ENCODE measurements around the gene CACNG1. TPM values are rescaled to one million over a fixed set of nuclear protein-coding genes. Genes with fewer than 3 reads are reported as not detected.

Gene CACNG1, protein sequence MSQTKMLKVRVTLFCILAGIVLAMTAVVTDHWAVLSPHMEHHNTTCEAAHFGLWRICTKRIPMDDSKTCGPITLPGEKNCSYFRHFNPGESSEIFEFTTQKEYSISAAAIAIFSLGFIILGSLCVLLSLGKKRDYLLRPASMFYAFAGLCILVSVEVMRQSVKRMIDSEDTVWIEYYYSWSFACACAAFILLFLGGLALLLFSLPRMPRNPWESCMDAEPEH
- 0.12 TPM in 1 of 2 replicates, not detected in the other for total RNA-seq (2014; rRNA removed; shearing (Covaris generic))

DNA sequence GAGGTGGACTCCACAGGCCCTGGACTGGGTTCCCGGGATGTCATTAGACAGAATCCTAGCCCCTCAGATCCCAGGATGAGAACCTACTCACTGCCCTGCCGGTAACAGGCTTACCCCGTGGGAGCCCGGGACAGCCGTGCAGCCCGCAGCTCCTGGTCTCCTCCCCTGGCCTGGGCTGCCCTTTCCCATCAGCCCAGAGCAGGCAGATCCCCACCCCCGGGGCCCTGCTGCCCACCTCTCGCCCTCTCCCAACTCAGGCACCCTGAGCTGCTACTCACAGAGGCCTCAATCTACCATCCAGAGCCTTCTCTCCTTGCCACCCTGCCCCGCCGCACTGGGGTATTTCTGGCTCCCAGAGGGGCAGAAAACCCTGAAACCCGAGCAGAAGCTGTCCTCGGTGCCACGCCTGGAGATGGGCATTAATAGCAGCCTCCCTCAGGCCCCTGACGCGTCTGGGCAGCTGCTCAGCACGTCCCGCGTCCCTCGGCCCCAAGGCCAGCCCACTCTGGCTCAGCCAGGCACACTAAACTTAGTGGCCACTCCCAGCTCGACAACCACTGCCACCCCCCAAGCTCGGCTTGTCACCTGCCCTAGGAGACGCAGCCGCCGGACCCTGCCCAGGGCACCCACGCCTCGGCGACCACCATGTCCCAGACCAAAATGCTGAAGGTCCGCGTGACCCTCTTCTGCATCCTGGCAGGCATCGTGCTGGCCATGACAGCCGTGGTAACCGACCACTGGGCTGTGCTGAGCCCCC, at the start of gene CACNG1:
CACNG1 (plus strand) TSS at position 539 of the 757 bp plus-strand sequence; CDS start at position 646, 107 bp downstream.
- H3K4me3 ChIP-seq, result peak within 1 kb of the TSS; percentile 40

DNA sequence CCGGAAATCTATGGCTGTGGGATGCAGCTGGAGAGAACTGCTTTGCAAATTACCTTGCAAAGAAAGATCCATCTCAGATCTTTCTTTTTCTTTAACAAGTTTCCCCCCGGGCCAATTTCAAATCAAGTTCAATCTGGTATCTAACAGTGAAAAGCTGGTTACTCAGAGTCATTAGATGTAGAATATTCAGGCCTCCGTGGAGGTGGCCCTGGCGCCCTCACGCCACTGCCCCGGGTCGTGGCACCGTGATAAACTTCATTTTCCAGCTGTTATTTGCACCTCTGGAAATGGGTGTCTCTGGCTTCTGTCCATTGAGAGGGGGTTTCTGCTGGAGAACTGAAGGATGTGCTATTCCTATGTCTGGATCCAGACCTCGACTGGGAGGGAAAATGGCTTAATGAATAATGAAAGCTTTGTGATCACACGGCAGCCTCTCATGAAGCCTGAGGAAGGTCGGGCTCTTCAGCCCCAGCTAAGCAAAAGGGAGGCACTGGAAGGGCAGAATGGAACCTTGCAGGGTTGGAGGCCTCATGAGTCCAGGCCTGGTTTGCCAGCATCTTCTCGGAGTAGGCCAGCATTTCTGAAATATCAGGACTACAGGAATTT, 49.3 kb upstream of the CACNG1 start:
- no peak for DNase-seq
- Histone ChIP-seq H3K36me3 (no peaks in the 10 kb centered on the region), H3K4me1 (no peaks in the 10 kb centered on the region), H3K4me3 (no peak overlapping the region), H3K27ac (no peak overlapping the region), H3K9me3 (replicated peaks) (no peaks in the 10 kb centered on the region), H3K27me3 (no peaks in the 10 kb centered on the region; the same call in 1 of the 2 replicates)

More for the DNA sequence above, at the start of gene CACNG1:
- H3K27me3 ChIP-seq, result no peaks in the 10 kb centered on the region
- no peak within 1 kb of the TSS for H3K27ac ChIP-seq
- peaks cover 15% of the 10 kb centered on the region for H3K9me3 ChIP-seq (replicated peaks)
- H3K36me3 ChIP-seq, result no peaks in the 10 kb centered on the region
- peaks cover 13% of the 10 kb centered on the region for H3K4me1 ChIP-seq
- peak; percentile 58 to 65 for DNase-seq

DNA sequence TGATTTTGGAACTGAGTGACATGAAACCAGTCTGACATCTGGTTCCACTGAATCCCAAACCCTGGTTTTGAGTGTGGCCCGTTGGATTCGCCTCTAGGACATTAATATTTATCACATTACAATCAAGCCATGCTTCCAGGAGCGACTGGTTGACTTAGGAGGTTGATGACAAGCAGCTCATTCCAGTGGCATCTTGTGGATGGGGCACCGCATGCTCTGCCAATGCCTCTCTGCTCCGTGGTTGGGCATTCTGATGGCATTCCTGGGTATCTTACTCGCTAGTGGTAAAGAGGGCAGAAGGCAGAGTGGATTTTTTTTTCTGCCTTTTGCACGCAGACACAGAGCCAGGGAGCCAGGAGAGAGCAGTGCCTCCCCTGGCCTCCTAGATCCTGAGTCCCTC, 48.4 kb upstream of the CACNG1 start:
- Histone ChIP-seq H3K9me3 (replicated peaks) (no peaks in the 10 kb centered on the region), H3K27ac (no peak overlapping the region), H3K27me3 (no peaks in the 10 kb centered on the region; the same call in 1 of the 2 replicates), H3K36me3 (no peaks in the 10 kb centered on the region), H3K4me1 (no peaks in the 10 kb centered on the region), H3K4me3 (no peak overlapping the region)
- no peak for DNase-seq

DNA sequence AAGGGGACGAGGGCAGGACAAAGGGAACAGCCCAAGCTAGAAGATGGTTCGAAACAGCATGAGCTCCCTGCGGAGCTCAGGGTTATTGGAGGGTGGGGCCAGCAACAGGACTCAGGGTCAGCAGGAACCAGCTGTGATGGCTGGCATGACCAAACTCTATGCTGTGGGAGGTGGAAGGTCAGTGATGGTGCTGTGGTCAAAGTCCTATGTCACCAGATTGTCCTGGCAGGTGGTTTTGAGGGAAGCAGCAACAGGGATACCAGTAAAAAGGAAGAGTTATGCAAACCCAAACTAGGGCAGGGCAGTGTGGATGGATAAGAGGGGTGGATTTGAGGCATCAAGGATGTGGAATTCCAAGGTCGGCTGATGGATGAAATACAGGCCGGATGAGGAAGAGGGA, 47.4 kb upstream of the CACNG1 start:
- Histone ChIP-seq H3K4me3 (no peak overlapping the region), H3K4me1 (no peaks in the 10 kb centered on the region), H3K9me3 (replicated peaks) (no peaks in the 10 kb centered on the region), H3K27ac (no peak overlapping the region), H3K27me3 (no peaks in the 10 kb centered on the region; the same call in 1 of the 2 replicates), H3K36me3 (no peaks in the 10 kb centered on the region)
- no peak for DNase-seq

DNA sequence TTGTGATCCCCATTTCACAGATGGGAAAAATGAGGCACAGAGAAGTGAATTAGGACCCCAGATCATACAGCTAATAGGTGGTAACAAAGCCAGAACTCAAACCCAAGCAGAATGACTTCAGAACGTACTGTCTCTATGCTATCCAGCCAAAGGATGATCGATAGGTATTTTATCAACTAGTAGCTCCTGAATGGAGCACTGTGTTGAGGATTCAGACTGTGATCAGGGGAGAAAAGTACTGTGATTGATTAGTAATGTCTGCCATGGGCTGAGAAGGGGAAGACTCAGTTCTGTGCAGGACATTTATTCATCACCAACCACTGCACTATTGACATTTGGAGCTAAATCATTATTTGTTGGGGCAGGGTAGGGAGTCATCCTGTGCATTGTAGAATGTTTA, 41.1 kb upstream of the CACNG1 start:
- Histone ChIP-seq H3K36me3 (no peaks in the 10 kb centered on the region), H3K4me1 (no peaks in the 10 kb centered on the region), H3K4me3 (no peak overlapping the region), H3K27ac (no peak overlapping the region), H3K9me3 (replicated peaks) (no peaks in the 10 kb centered on the region), H3K27me3 (no peaks in the 10 kb centered on the region)
- no peak for DNase-seq

DNA sequence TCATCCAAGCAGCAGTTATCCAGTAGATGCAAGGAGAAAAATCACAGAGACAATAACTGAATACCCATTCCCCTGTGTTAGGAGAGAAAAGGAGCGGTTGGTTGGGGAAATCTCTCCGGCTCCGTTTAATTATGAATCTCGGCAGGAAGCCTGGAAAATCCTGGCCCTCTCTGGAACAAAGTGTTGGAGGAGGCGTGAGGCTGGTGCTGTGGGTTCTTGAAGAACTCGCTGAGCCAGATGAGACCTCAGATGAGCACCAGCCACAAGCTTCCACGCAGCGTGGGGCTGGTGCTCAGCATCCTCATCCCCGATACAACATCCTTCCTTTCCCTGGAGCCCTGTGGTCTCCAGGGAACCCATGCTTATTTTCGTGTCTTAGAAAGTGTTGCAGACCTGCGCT, 40.2 kb upstream of the CACNG1 start:
- no peaks in the 10 kb centered on the region for H3K27me3 ChIP-seq
- H3K4me1 ChIP-seq, result no peaks in the 10 kb centered on the region
- H3K27ac ChIP-seq, result no peak overlapping the region
- H3K9me3 ChIP-seq (replicated peaks), result no peaks in the 10 kb centered on the region
- H3K36me3 ChIP-seq, result no peaks in the 10 kb centered on the region
- H3K4me3 ChIP-seq, result no peak overlapping the region
- DNase-seq, result no peak

DNA sequence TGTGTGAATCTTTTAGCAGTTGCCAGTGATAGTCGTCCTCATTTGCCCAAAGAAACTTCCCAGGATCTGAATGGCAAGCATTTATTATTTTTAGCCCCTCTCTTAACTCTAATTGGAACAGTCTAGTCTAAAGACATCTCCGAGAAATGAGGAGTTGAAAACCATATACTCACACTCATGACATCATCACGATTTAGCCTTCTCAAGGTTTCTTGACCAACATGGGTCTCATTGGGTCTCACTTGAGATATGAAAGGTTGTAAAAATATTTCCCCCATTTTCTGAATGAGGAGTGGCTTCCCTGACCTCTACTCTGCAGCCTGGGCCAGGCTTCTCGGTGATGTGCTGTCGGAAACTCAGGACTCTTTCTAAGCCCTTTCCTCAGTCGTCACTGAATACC, 37.1 kb upstream of the CACNG1 start:
- Histone ChIP-seq H3K27ac (no peak overlapping the region), H3K4me3 (no peak overlapping the region), H3K4me1 (no peaks in the 10 kb centered on the region), H3K9me3 (replicated peaks) (no peaks in the 10 kb centered on the region), H3K27me3 (no peaks in the 10 kb centered on the region), H3K36me3 (no peaks in the 10 kb centered on the region)
- no peak for DNase-seq

DNA sequence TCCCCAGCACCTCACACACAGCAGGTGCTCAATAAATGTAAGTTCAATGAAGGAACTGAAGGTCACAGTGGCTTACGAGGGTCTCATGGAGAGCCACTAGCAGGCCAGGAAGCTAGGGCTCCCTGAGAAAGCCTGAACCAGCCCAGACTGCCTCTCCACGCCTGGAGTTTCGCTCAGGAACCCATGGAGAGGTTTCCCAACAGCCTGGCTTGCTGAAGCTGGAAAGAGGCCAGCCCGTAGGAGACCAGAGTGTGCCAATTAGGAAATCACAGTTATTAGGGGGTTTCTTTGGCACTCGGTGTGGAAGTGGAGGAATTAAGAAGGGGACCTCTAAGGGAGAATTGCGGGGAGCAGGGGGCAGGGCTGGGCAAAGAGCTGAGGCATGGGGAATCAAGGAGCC, 36.3 kb upstream of the CACNG1 start:
- Histone ChIP-seq H3K36me3 (no peaks in the 10 kb centered on the region), H3K4me3 (no peak overlapping the region), H3K4me1 (no peaks in the 10 kb centered on the region), H3K27me3 (no peaks in the 10 kb centered on the region), H3K9me3 (replicated peaks) (no peaks in the 10 kb centered on the region), H3K27ac (no peak overlapping the region)
- DNase-seq, result no peak

DNA sequence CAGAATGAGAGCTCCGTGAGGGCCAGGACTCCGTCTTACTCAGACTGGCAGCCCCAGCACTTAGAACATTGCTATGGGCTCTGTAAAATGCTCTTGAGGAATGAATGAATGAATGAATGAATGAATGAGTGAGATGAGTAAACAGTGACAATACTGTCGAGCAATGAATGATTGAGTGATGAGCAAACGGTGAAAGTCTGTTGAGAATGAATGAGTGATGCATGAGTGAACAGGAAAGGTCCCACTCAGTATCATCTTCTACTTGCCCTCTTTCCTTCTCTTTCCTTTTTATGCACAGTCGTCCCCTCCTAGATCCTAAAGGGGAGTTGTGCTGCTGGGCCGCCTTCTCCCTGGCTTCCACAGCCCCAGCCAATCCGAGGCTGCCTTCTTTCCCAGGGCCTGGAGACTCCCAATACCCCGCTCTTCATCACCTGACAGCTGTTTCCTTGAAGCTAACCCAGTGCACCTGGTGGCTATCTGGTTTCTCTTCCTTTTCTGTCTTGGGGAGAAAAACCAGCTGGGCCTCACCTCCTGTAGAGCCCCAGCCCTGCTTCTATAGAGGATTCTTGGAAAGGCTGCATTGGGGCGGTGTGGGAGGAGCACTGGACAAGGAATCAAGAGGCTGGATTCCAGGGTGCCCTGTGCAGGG, 32.7 kb upstream of the CACNG1 start:
- no peaks in the 10 kb centered on the region for H3K27me3 ChIP-seq
- H3K4me3 ChIP-seq, result no peak overlapping the region
- DNase-seq, result peak in 1 of 2 experiments; percentile 17
- no peaks in the 10 kb centered on the region for H3K9me3 ChIP-seq (replicated peaks)
- H3K27ac ChIP-seq, result no peak overlapping the region
- H3K36me3 ChIP-seq, result no peaks in the 10 kb centered on the region
- H3K4me1 ChIP-seq, result no peaks in the 10 kb centered on the region

DNA sequence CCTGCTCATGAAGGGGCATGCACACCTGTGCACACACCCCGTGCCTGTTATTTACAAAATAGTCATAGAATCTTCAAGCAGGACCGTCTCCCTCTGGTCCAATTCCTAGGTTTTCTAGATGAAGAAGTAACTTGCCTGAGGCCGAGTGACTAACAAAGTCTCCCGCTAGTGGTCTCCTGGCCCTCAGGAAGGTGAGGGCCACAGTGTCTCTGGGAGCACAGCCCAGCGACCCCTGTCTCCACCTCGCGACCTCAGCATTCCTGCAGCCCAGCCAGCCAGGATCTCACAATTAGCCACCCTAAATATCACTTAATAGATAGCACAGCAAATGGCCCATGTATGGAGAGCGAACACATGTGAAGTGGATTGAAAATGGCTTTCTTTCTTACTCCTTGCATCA, 30.5 kb upstream of the CACNG1 start:
- Histone ChIP-seq H3K4me1 (no peaks in the 10 kb centered on the region), H3K27ac (no peak overlapping the region), H3K9me3 (replicated peaks) (no peaks in the 10 kb centered on the region), H3K27me3 (no peaks in the 10 kb centered on the region), H3K36me3 (no peaks in the 10 kb centered on the region), H3K4me3 (no peak overlapping the region)
- no peak for DNase-seq

DNA sequence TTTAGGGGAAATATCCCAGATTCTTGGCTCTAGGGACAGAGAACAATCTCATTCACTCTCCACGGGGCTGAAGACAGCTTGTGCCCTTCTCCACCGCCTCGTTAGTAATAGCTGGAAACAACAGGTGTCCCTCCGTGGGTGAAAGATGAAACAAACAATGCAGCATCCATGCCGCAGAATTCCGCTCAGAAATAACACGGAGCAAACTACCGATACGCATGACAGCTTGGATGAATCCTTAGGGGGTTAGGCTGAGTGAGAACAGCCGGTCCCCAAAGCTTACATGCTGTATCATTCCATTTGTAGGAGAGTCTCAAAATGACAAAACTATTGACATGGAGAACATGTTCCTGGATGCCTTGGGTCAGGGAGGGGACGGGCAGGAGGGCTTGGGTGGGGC, 29.4 kb upstream of the CACNG1 start:
- no peak overlapping the region for H3K4me3 ChIP-seq
- no peaks in the 10 kb centered on the region for H3K27me3 ChIP-seq
- no peaks in the 10 kb centered on the region for H3K36me3 ChIP-seq
- no peak overlapping the region for H3K27ac ChIP-seq
- H3K4me1 ChIP-seq, result no peaks in the 10 kb centered on the region
- DNase-seq, result peak; percentile 23 to 54
- H3K9me3 ChIP-seq (replicated peaks), result no peaks in the 10 kb centered on the region

DNA sequence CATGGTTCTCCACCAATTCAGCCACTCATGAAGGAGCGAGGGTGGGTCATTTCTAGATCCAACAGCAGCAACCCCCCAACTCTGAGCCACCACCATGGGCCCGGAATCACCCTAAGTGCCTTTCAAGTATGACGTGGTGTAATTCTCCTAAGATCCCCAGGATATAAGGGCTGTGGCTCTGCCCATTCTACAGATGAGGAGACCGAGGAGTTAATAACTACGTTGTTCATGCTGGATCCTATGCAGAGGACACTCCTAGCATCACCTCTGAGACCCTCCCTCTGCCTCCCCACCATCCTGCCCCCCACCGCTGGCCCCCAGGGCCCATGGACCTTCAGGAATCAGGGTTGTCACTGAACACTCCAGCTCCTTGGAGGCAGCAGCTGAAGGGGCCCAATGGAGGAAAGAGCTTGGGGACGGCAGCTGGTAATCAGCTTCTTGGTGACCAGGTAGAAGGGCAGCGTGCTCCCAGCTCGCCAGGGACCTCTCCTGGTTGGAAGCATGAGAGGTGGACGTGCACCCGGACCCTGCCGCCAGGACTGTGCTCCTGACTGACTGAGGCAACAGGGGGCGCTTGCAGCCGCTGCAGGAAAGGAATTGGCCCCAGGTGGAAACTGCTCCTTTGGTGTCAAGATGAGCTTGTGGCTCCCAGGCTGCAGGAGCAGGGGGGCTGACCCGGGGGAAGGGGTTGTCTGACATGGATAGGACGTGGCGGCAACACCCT, 28.2 kb upstream of the CACNG1 start:
- Histone ChIP-seq H3K36me3 (no peaks in the 10 kb centered on the region), H3K4me1 (no peaks in the 10 kb centered on the region), H3K27me3 (no peaks in the 10 kb centered on the region), H3K9me3 (replicated peaks) (no peaks in the 10 kb centered on the region), H3K4me3 (no peak overlapping the region), H3K27ac (no peak overlapping the region)
- no peak for DNase-seq

DNA sequence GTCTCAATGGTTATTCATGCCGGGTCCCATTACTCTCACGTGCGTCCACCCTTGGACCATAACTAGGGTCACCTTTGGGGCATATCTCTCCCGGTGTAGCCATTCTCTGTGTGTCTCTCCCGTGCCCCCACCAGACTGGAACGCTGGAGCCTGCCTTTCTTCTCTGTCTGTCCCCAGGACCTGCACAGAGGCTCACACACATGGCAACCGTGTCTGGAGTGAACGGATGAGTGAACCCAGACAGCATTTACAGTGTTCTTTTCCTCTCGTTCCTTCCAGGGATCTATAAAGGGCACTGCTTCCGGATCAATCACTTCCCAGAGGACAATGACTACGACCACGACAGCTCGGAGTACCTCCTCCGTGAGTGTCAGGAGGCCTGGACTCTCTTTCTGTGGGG, 26.4 kb upstream of the CACNG1 start:
- no peak for DNase-seq

More for the DNA sequence above, 26.4 kb upstream of the CACNG1 start:
- Histone ChIP-seq H3K9me3 (replicated peaks) (no peaks in the 10 kb centered on the region), H3K4me3 (no peak overlapping the region), H3K27me3 (no peaks in the 10 kb centered on the region), H3K4me1 (no peaks in the 10 kb centered on the region), H3K36me3 (no peaks in the 10 kb centered on the region), H3K27ac (no peak overlapping the region)

All from SJCRH30 (cell line).